ENCODE results near the gene ENKD1.

ENKD1 gene

DNA sequence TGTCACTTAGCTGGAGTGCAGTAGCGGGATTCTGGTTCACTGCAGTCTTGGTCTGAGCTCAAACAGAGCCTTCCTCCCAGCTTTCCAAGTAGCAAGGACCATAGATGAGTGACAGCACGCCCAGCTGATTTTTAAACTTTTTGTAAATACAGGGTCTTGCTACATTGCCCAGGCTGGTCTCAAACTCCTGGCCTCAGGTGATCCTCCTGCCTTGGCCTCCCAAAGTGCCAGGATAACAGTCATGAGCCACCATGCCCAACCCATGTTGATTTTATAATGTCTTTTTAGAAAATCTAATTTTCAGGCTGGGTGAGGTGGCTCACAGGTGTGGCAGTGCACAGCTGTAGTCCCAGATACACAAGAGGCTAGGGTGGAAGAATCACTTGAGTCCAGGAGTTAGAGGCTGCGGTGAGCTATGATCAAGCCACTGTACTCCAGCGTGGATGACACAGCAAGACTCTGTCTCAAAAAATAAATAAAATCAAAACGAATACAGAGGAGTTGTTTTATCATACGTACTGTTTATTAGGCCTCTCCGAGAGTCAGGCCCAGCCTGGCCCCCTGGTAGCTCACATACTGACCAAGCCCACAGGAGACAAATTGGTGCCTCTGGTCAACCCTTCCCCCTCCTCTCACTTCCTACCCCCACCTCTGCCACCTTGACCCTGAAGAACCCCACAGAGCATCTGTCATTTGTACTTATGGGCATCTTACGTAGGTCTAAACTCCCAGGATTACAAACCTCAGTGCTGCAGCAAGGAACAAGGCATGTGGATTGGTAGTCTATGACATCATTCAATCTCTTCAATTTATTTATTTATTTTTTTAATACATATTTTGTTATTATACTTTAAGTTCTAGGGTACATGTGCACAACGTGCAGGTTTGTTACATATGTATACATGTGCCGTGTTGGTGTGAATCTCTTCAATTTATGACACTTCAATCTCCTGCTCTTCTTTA is 13.7 kb upstream of the ENKD1 start:
- no peak for DNase-seq (ENCODE audit: low read depth in 1 of 2, low spot score in 1 of 2)

DNA sequence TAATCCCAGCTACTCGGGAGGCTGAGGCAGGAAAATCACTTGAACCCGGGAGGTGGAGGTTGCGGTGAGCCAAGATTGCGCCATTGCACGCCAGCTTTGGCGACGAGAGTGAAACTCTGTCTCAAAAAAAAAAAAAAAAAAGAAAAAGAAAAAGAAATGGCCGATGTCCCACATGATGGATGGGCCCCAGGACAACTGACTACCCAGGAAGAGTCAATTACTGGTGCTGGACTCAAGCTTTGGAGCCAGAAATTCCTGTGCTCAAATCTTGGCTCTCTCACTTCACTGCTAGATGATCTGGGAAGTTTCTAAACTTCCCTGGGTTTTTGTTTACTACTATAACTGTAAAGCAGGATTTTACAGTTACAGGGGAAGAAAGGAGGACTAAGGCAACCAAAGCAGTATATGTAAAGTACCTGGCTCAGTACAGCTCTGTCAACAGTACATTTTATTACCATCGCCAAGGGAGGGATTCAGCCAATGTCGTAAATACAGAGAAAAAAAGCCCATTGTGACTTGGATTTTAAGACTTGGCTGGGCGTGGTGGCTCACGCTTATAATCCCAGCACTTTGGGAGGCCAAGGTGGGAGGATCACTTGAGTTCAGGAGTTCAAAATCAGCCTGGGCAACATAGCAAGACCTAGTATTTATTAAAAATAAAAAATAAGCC is 11.9 kb upstream of the ENKD1 start:
- DNase-seq (ENCODE audit: low read depth in 1 of 2, low spot score in 1 of 2), result no peak

DNA sequence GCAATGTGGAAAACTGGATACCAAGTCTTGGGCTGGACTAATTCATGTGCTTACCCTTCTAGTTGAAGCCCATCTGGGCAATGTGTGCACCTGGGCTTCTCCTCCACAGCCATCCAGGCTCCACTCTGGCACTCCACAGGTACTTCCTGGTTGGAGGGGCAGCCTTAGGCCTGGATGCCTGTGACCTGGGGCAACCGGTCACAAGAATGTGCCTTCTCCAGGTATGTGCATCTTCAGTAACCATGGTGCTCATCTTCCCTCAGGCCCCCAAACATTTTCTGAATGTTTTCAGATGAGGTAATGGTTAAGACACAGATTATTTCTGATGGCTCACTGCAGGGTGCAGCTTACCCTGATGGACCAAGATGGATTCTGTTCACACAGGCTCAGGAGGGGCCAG is 11.2 kb upstream of the ENKD1 start:
- DNase-seq (ENCODE audit: low read depth in 1 of 2, low spot score in 1 of 2), result no peak

DNA sequence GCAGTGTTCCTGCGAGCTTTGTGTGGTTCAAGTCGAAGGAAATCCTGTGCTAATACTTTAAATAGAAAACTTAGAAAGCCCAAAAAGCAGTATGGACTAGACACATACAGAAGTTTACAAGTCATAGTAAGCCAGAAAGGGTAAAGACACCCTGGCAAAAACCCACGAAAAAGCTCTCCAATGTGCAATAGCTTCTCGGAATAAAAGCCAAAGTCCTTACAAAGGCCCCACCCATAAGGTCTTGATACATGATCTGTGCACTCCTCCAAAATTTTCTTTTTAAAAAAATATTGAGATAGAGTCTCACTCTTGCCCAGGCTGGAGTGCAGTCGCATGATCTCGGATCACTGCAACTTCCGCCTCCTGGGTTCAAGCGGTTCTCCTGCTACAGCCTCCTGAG is 10.4 kb upstream of the ENKD1 start:
- no peak for DNase-seq (ENCODE audit: low read depth in 1 of 2, low spot score in 1 of 2)

DNA sequence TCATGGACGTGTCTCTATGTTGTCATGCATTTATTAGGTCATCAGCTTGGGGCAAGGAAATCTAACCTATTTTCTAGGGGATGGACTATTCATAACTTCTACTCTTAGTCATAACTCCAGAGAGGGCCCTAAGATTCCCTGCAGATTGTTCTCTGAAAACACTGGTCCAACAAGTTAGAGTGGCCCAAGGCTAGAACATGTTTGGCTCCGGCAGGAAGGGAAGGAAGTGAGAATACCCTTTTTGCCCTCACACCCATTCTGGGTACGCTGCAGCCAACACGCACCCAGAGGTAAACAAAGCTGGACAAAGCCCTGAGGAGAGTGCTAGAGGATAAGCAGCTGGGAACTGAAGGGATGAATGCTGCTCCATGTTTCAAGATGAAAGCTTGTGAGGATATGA is 10.0 kb upstream of the ENKD1 start:
- DNase-seq (ENCODE audit: low read depth in 1 of 2, low spot score in 1 of 2), result no peak

DNA sequence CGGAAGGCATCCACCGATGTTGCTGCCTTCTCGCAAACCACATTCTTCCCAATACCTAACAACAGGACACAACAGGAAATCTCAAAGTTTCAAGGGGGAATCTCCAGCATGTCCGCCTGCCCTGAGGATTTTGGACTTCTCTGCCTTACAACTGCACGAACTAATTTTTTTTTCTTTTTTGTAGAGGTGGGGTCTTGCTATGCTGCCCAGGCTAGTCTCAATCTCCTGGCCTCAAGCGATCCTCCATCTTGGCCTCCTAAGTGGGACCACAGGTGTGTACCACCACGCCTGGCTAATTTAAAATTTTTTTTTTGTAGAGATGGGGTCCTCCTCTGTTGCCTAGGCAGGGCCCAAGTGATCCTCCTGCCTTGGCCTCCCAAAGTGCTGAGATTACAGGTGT is 9.4 kb upstream of the ENKD1 start:
- no peak for DNase-seq (ENCODE audit: low read depth in 1 of 2, low spot score in 1 of 2)

DNA sequence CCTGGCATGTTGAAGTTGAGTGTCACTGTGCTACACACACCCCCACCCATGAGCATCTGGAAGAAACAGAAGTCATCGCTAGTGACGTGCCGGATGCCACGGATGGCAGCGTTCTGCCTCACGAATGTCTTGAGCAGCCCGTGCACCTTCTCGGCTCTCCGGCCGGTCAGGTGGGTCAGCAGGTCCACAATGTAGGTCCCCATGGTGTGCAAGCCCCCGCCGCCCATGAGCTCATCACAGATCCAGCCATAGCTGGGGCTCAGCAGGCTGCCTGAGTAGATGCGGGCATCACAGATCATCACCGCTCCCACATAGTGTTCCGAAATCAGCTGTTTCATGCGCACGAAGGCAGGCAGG is 9.0 kb upstream of the ENKD1 start:
- DNase-seq (ENCODE audit: low read depth in 1 of 2, low spot score in 1 of 2), result no peak

DNA sequence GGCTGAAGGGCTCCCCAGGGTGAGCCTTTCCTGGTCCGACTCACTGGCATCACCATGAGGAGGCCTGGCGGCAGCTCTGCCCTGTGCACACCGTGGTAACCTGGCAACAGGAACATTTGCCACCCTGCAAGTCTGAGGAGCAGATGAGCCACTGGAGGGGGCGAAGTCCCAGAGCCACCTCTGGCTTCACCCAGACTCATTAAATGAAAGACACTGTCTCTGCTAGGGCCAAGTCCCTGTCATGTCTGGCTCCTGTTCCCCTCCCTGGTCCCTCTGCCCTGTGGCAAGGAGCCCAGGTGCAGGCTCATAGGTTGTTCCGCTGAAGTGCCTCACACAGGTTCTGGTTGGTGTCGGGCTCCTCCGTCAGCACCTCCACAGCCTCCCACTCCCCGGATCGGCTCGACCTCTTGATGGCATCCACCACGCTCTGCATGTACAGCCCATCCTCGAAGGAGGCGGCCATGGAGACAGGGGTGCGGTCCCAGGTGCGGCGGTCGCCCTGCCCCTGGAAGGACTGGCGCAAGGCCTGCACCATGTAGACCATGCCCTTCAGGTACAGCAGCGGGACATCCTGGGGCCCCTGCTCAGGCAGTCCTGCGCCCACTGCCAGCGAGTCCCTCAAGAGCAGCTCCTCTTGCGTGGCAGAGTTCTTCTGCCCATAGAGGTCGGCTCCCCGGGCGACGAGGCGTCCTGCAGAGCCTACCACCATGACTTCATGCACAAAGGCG is 8.5 kb upstream of the ENKD1 start:
- DNase-seq (ENCODE audit: low read depth in 1 of 2, low spot score in 1 of 2), result no peak

DNA sequence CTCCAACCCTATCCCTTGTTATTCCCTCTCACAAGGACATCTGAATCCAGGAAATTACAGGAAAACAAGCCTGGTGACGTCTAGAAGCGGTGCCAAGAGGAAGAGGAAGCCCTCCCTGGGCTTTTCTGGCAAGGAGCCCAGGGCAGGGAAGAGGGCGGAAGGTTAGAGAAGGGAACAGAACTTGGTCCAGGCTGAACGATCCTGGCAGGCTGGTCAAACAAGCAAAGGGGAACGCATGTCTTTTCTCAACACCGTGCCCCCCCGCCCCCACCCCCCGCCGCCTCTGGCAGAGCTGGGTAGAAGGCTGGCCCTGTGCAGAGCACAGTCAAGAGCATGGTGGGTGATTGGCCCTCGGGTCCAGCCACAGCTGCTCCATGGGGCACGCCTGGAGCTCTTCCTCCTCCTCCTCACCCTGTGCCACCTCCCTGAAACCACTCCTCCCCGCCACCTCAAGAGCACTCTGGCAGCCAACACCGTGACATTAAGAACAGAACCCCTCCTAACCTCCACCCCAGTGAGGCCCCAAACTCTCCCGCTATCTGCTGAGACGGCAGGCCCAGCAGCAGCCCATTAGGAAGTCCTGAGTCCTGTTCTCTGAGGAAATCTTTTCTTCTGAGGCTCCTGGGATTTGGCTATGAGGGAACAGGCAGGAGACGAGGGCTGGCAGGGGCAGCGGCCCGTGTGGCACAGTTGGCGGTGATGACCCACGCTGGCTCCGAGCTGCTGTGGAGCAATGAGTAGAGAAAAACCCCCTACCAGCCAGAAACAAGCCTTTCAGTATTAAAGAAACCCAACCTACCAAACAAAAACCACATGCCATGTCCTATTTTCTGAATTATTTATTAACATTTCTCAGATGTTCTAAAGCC is 7.4 kb upstream of the ENKD1 start:
- no peak for DNase-seq (ENCODE audit: low read depth in 1 of 2, low spot score in 1 of 2)

DNA sequence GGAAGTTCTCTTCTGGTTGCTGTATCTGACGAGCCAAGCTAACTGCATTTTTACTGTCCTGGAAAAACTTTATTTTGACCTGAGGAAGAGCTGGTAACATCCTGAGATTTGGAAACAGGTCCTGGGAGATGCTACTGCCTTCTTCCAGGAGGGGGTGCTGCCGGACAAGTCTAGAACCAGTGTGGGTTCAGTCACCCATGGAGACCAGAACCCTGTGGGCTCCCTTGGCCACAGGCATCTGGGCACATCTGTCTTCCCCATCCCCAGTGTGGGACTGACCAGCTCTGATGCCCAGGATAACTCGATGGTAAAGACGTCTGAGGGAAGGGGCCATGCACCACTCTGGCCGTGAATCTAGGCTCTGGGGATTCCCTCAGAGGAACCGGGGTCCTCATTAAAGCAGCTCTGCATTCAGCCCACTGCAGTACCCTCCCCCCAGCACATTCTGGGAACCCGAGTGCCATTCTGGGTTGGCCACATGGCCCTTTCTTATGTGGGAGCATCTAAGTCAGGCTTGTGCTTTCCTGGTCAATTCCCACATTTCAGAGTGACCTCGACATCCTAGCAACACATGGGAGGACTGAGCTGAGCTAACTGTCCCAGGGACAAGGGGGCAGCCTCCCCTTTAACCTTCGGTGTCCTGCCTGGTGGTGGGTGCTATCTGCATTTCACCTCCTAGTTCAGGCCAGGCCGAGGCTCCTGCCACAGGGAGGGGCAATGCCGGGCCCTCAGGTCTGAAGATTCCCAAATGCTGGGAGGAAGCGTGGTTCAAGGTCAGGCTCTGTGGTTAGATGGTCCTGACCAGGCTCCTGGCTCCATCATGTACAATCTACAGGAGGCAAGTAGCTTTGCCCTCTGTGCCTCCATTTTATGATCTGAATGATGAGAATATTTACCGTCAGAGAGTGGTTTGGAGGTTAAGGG is 6.5 kb upstream of the ENKD1 start:
- DNase-seq (ENCODE audit: low read depth in 1 of 2, low spot score in 1 of 2), result no peak

DNA sequence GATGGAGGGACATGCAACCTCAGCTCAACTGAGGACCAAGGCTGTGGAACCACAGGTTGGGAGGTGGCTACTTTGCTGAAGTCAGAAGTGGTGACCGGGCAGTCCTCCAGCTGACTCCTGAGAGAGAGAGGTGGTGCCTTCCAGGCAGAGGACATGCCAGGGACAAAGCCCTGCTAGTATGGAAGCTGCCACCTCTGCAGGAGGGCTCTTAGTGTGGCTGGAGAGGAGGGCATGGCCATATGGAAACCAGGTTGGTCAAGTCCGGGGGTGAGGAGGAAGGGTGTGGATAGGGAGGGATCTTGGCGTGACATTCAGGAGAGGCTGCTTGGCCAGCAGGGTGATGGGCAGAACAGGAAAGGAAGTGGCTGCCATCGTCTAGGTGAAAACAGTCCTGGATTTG is 5.8 kb upstream of the ENKD1 start:
- no peak for DNase-seq (ENCODE audit: low read depth in 1 of 2, low spot score in 1 of 2)

DNA sequence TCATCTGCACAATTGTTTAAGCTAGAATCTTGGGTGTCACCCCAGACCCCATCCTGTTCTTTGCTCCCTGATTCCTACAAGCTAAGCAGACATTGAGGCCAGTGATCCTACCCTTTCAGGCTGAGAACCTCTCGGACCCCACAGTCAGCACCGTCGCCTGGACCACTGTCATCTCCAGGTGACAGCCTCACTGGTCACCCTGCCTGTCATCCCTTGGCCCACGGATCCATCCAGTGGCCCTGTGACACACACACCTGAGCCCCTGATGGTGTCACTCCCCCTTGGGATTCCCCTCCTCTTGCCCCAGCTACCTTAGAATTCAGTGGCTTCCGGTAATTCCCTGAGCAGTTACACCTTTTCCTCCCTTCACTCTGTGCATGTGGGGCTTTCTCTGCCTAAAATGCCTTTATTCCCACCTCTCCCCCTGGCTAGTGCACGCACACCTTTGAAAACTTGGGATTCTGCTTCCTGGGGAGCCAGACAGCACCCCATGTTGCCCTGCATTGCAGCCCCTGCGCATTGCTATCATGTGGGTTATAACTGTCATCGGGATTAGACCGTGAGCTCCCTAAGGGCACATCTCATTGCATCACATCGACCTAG is 3.0 kb upstream of the ENKD1 start:
- DNase-seq (ENCODE audit: low read depth in 1 of 2, low spot score in 1 of 2), result no peak

DNA sequence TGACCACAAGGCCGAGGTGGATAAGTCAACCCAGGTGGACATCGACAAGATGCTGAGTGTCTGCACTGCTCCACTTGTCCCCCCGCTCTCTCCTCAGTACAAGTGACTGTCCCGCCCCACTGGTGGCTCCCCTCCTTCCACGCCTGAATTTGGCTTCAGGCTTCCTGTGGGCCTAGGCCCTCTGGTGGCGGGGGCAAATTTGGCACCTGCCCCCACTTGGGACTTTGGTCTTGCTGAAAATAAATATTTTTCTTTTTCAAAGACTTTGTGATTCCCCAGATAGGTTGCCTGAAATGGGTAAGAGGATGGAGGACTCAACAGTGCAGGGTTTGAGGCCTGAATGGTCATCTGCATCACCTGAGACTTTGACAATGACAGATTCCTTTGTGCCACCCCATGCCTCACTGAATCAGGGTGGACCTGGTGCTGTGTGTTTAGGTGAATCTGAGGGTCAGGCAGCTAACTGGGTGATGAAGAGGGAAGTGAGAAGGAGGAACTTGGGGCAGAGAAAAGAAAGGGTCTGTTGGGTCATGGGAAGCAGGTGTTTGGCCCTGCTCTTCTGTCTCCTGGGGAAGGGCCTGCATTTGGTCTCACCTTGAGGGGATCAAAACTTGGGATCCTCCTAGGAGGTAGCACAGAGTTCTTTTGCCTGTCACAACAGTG is 2.1 kb upstream of the ENKD1 start:
- DNase-seq (ENCODE audit: low read depth in 1 of 2, low spot score in 1 of 2), result no peak

DNA sequence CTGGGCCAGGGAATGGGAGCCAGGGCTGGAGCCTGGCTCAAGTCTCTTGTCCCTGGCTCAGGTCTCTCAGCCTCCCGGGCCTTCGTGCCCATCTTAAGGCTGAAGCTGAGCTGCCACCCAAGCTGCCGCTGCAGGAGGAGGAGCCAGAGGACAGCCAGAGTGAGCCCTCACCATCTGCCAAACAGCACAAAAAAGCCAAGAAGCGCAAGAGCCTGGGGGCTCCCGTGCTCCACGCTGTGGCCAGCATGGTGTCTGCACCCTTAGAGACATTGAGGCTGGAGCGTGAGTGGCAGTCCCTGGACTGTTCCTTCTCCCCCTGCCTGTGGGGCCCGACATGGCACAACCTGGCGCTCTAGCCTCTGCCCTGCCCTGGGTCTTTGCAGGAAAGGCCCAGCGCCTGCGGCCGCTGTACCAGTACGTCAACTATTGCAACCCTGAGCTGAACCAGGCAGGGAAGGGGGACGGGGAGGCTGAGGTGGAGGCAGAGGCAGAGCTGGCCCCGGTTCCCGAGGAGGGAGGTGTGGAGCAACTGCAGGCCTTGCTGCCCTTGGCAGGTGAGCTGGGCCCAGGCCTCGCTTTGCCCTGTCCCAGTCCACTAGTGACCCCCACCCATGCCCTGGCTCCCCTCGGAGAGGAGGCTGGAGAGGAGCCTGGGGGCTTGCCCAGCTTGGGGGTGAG is 1.4 kb upstream of the ENKD1 start:
- peak; percentile 58 to 72 for DNase-seq (ENCODE audit: low read depth in 1 of 2, low spot score in 1 of 2)

DNA sequence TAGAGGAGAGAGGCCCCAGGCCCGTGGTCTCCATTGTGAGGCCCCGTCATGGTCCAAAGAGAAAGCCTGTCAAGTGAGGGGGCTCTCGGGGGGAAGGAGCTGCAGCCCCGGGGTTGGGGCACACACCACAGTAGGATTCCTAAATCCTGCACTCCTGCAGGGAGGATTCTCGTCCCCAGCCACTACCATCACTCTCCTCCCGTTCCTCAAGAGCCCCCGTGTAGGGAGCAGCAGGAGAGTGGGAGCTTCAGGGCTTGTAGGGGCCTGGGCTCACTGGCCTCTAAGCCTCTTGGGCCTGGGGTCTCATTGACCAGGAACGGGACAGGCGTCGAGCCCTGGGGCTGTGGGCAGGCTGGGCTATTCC is 885 bp upstream of the ENKD1 start:
- no peak for DNase-seq (ENCODE audit: low read depth in 1 of 2, low spot score in 1 of 2)

DNA sequence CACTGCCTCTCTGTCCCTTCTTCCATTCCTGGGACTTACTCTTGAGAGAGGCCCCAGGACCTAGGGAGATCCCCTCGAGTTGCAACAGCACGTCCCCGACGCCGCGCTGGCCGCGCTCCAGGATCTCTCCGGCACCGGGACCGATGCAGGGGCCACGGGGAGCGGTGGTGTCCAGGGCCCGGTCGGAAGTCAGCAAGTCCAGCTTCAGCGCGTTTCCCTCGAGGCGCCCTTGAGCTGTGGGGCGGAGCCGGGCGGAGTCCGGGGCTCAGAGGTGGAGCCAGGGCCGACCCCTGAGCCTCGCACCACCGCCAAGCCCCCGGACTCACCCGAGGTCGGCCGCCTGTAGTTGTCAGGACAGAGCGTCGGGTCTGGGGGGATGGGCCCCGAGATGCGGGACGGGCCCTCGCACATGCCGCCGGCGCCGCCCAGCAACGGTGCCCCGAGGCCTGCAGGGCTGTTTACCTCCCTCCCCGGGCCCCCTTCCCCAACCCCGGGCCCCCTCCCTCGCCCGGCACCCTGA is 458 bp downstream of the ENKD1 start:
- no peak for DNase-seq (ENCODE audit: low read depth in 1 of 2, low spot score in 1 of 2)

DNA sequence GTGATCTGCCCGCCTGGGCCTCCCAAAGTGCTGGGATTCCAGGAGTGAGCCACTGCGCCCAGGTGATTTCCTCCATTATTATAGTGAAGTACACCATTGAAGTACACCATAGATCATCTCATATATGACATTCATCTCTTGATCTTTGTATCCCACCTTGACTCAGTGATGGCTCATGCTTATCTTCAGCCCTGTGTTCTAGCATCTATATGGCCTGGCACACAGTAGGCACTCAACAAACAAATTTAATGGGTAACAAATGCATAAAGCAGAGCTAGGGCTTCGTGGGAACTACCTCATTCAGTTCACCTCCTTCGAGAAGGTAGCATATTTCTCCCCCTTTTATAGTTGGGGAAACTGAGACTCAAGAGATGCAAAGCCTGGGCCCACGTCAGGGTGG is 952 bp downstream of the ENKD1 start:
- DNase-seq (ENCODE audit: low read depth in 1 of 2, low spot score in 1 of 2), result no peak

DNA sequence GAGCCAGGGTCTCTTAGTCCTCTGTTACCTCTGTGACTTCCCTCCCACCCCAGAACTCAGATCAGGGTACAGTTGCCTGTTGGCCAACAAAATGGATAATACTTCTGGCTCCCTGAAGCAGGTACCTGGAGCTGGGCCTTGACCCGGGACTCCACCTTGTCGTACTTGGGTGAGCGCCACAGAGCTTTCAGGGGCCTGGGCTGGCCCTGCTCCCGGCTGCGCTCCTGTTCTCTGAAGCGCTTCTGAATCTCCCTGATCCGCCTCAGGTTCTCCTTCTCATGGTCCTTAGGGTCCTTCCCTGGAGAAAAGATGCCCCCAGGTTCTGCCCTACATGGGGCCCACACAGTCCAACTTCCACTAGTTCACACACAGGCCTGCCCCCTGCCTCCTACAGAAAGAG is 1.7 kb downstream of the ENKD1 start:
- DNase-seq (ENCODE audit: low read depth in 1 of 2, low spot score in 1 of 2), result no peak
